HepG2 (cell line): ENCODE results near the gene ANKRD10. TPM values are rescaled to one million over a fixed set of nuclear protein-coding genes. Genes with fewer than 3 reads are reported as not detected.
A peak's percentile ranks its signal among the peaks of the same experiment; 100 is the strongest.

Experiments used
- ATAC-seq: fragments of 200-7000 bp; cut with Tn5 transposase; 3 replicates; pipeline ENCODE4 v1.9.1; 2020; ENCODE audit warnings: mild to moderate bottlenecking, moderate library complexity
- BruUV-seq: library from RNA; stranded (reverse); fragments of 400-500 nt; replicated peaks from 2 replicates; lab custom pipeline; 2021; lab: Mats Ljungman, UMichigan
- CTCF ChIA-PET: fragments of 300-600 bp; formaldehyde crosslinking; extraction: SDS; loops from one replicate; lab custom pipeline; 2021; ENCODE audit warnings: low total read pairs, inconsistent platforms, low intra/inter-chr PET ratio; lab: Yijun Ruan, JAX
- POLR2A ChIA-PET: fragments of 350-600 bp; sonication (Branson Sonifier 250); formaldehyde crosslinking; loops from one replicate; lab custom pipeline; 2020; ENCODE audit warnings: antibody characterized with exemption, inconsistent platforms; lab: Yijun Ruan, JAX
- DNase-seq: peaks from one replicate; pipeline ENCODE4 v3.0.0-alpha.2; 2015; ENCODE audit warnings: low spot score
- FAIRE-seq: peaks from 3 replicates; lab custom pipeline; 2011; peaks lifted over from hg19 to GRCh38; lab: Jason Lieb, UNC
- H2AFZ ChIP-seq: one replicate; pipeline ENCODE4 v1.6.1; 2011; ENCODE audit warnings: low read length, inconsistent platforms
- H3K27ac ChIP-seq: fragments of 300-600 bp; 3 replicates; pipeline ENCODE4 v1.8.0; 2011; ENCODE audit warnings: mixed run types, mild to moderate bottlenecking, mixed read lengths, low read length, inconsistent platforms; ENCODE audit not compliant: insufficient read depth; ENCODE audit errors: extremely low read length
- H3K27me3 ChIP-seq, 2 experiments: fragments of 200-600 bp in 1 of 2; 2 replicates in 1 of 2; 3 replicates in 1 of 2; pipeline versions ENCODE4 v1.6.0 to v1.8.0; 2011; ENCODE audit warnings: low read length in 2 of 2, mild to moderate bottlenecking in 2 of 2, moderate library complexity in 2 of 2, inconsistent platforms in 1 of 2; ENCODE audit not compliant: insufficient read depth in 2 of 2, control insufficient read depth in 1 of 2
- H3K36me3 ChIP-seq, 2 experiments: fragments of 200-600 bp in 1 of 2; replicated peaks in 1 of 2; 2 replicates in 1 of 2; 3 replicates in 1 of 2; pipeline versions ENCODE4 v1.5.1 to v1.8.0; 2011; ENCODE audit warnings: low read length in 2 of 2, inconsistent platforms in 1 of 2; ENCODE audit not compliant: insufficient read depth in 2 of 2, control insufficient read depth in 1 of 2
- H3K4me1 ChIP-seq: 2 replicates; pipeline ENCODE4 v1.5.1; 2012; ENCODE audit warnings: low read length, inconsistent platforms; ENCODE audit not compliant: insufficient read depth
- H3K4me2 ChIP-seq: 2 replicates; pipeline ENCODE4 v1.6.0; 2011; ENCODE audit warnings: low read depth, low read length, inconsistent platforms
- H3K4me3 ChIP-seq, 3 experiments: fragments of 200-600 bp in 1 of 3; sonication (generic), shearing (Covaris generic) in 1 of 3; replicated peaks in 1 of 3; 2 replicates each; pipeline ENCODE4 v1.5.1; 2011 to 2016; ENCODE audit warnings: low read length in 3 of 3, inconsistent platforms in 2 of 3, low read depth in 2 of 3, mild to moderate bottlenecking in 2 of 3, control low read depth in 1 of 3, mixed read lengths in 1 of 3; ENCODE audit not compliant: insufficient read depth in 1 of 3
- H3K79me2 ChIP-seq: one replicate; pipeline ENCODE4 v1.6.1; 2011; ENCODE audit warnings: low read length, inconsistent platforms; ENCODE audit not compliant: insufficient read depth
- H3K9ac ChIP-seq: 2 replicates; pipeline ENCODE4 v1.6.0; 2011; ENCODE audit warnings: mild to moderate bottlenecking, low read depth, low read length, inconsistent platforms; ENCODE audit not compliant: insufficient read depth
- H3K9me3 ChIP-seq: 2 replicates; pipeline ENCODE4 v1.5.1; 2012; ENCODE audit warnings: mild to moderate bottlenecking, low read length
- H4K20me1 ChIP-seq: 2 replicates; pipeline ENCODE4 v1.6.0; 2011; ENCODE audit warnings: inconsistent platforms, mild to moderate bottlenecking, low read length, moderate library complexity; ENCODE audit not compliant: insufficient read depth
- EZH2 ChIP-seq: conservative IDR thresholded peaks from 2 replicates; pipeline ENCODE4 v1.6.1; 2012; ENCODE audit warnings: mild to moderate bottlenecking, low read depth, low read length, moderate library complexity
- GATAD2A ChIP-seq: IDR thresholded peaks from 2 replicates; pipeline ENCODE4 v1.6.1; 2016
- HOXA9 ChIP-seq: sonication (generic); formaldehyde crosslinking; IDR thresholded peaks from 2 replicates; pipeline ENCODE4 v1.8.1; 2022; ENCODE audit warnings: missing genetic modification reagents, mild to moderate bottlenecking, moderate library complexity, borderline replicate concordance
- MYNN ChIP-seq: sonication (generic); formaldehyde crosslinking; IDR thresholded peaks from 2 replicates; pipeline ENCODE4 v1.4.0; 2020; ENCODE audit warnings: mild to moderate bottlenecking, low read depth, missing genetic modification reagents
- NFYC ChIP-seq: IDR thresholded peaks from 2 replicates; pipeline ENCODE4 v1.6.1; 2016; ENCODE audit warnings: missing genetic modification reagents, missing compliant biosample characterization
- PATZ1 ChIP-seq: sonication (generic); formaldehyde crosslinking; IDR thresholded peaks from 2 replicates; pipeline ENCODE4 v1.4.0; 2020; ENCODE audit warnings: missing genetic modification reagents
- PITX1 ChIP-seq: sonication (generic); formaldehyde crosslinking; IDR thresholded peaks from 2 replicates; pipeline ENCODE4 v1.5.1; 2020; ENCODE audit warnings: mild to moderate bottlenecking, missing genetic modification reagents
- POLR2AphosphoS2 ChIP-seq: IDR thresholded peaks from 2 replicates; pipeline ENCODE4 v1.6.1; 2011; ENCODE audit warnings: low read depth, low read length, improper control_type of control experiment
- PRMT3 ChIP-seq: sonication (generic); formaldehyde crosslinking; IDR thresholded peaks from 2 replicates; pipeline ENCODE4 v1.8.1; 2022; ENCODE audit warnings: low read depth, mild to moderate bottlenecking, moderate library complexity, missing genetic modification reagents, borderline replicate concordance
- SMC3 ChIP-seq: IDR thresholded peaks from 2 replicates; pipeline ENCODE4 v1.6.1; 2011; ENCODE audit warnings: low read length, improper control_type of control experiment
- TEAD3 ChIP-seq: optimal IDR thresholded peaks from 2 replicates; pipeline ENCODE3; 2016; ENCODE audit warnings: borderline replicate concordance
- ZNF543 ChIP-seq: sonication (generic); formaldehyde crosslinking; IDR thresholded peaks from 2 replicates; pipeline ENCODE4 v1.4.0; 2020; ENCODE audit warnings: mild to moderate bottlenecking, missing genetic modification reagents
- ZNF547 ChIP-seq: sonication (generic); formaldehyde crosslinking; IDR thresholded peaks from 2 replicates; pipeline ENCODE4 v1.5.1; 2020; ENCODE audit warnings: mild to moderate bottlenecking, missing genetic modification reagents
- ZNF691 ChIP-seq: sonication (generic); formaldehyde crosslinking; IDR thresholded peaks from 2 replicates; pipeline ENCODE4 v1.4.0; 2020; ENCODE audit warnings: missing genetic modification reagents, low read depth, mild to moderate bottlenecking, borderline replicate concordance
- ZNF878 ChIP-seq: sonication (generic); formaldehyde crosslinking; IDR thresholded peaks from 2 replicates; pipeline ENCODE4 v1.8.1; 2023; ENCODE audit warnings: mild to moderate bottlenecking, missing genetic modification reagents, moderate library complexity
- WGBS: methylation state at CpG from one replicate; pipeline ENCODE4 v1.1.6; 2017; ENCODE audit warnings: low lambda C conversion rate; 5-methylcytosine and 5-hydroxymethylcytosine counted together
- in situ Hi-C: cut with HindIII; loops from 2 replicates; pipeline ENCODE4 v1.10.0; 2017; ENCODE audit warnings: low pct_unique_long_range_greater_than_20kb; ENCODE audit not compliant: extremely low pct_ligation_motif_present
- intact Hi-C: fragments of 100-400 bp; cut with micrococcal nuclease; formaldehyde crosslinking; loops from one replicate; pipeline ENCODE4 v1.10.0; 2022; ENCODE audit not compliant: unreplicated experiment
- polyA plus RNA-seq, 8 experiments: library from polyadenylated mRNA; depleted of rRNA in 3 of 8; stranded (reverse) in 7 of 8; unstranded in 1 of 8; fragments of >200 nt; fragmentation: Illumina TruSeq in 4 of 8; extraction: Trizol in 4 of 8; gene quantifications; 2 replicates each; pipeline versions ENCODE4 v1.2.1 to v1.2.3, GENCODE V29; 2011 to 2016; ENCODE audit warnings: low read depth in 4 of 8, missing spikeins in 1 of 8, mixed read lengths in 1 of 8; ENCODE audit not compliant: insufficient read depth in 1 of 8
- total RNA-seq, 5 experiments: library from RNA; depleted of rRNA; stranded (reverse); fragments of >200 nt; fragmentation: Illumina TruSeq; extraction: Trizol; gene quantifications; 2 replicates each; pipeline ENCODE4 v1.2.3, GENCODE V29; 2016; ENCODE audit warnings: low read depth in 1 of 5

Gene ANKRD10
- total and polyA plus RNA-seq, 2 of the 13 experiments (the other 11 are each of a cell fraction or from before 2014, with no cell fraction given) = 108 to 115 TPM

GRCh38 chr13:110830800-110831371 is 84.0 kb downstream of the ANKRD10 start:
- Histone ChIP-seq H3K27ac (no peak overlapping the region), H2AFZ (no peak overlapping the region), H3K9ac (no peak overlapping the region), H3K4me2 (no peak overlapping the region), H3K36me3 (no peaks in the 10 kb centered on the region), H3K27me3 (peaks cover 1 to 46% of the 10 kb centered on the region in 2 experiments; a peak in 4 of 5 replicates), H3K4me1 (no peaks in the 10 kb centered on the region)
- intact Hi-C loops (loop anchor here (1.0 kb wide), 1 partner anchor 8 kb away; no protein-coding TSS in a partner anchor), in situ Hi-C loops (no loop called here)
- POLR2A ChIA-PET = no interaction called here
- WGBS = 27% methylated on average over 10 of the region's 16 CpGs
- CTCF ChIA-PET = no interaction called here
- TF ChIP-seq PATZ1 = 0 out of 2 replicates have a peak, but pooled peaks have one; percentile 21
- no peak for TF ChIP-seq SMC3
- TF ChIP-seq, all 625 proteins: peak for 1
- no peak for DNase-seq
- Histone ChIP-seq H3K4me3 (no peak overlapping the region), H3K79me2 (no peaks in the 10 kb centered on the region), H3K9me3 (no peaks in the 10 kb centered on the region), H4K20me1 (no peaks in the 10 kb centered on the region)
- no peak for FAIRE-seq
- ATAC-seq = 0 out of 3 replicates have a peak, but pooled peaks have one; percentile 12
- BruUV-seq = no TSS peak

- H3K27me3 ChIP-seq = peaks cover 1 to 42% of the 10 kb centered on the region in 2 experiments; a peak in 4 of 5 replicates
- DNase-seq = no peak
- no peak for FAIRE-seq
- no peak overlapping the region for H3K4me3 ChIP-seq
- H3K9me3 ChIP-seq = no peaks in the 10 kb centered on the region
- WGBS = 40% methylated on average over 14 of the region's 16 CpGs
- no peak overlapping the region for H3K9ac ChIP-seq
- TF ChIP-seq ZNF547 (CRISPR knock-in tag) = no peak
- TF ChIP-seq GATAD2A (CRISPR knock-in tag) = no peak
- no peak for TF ChIP-seq MYNN (CRISPR knock-in tag)
- no peak for TF ChIP-seq EZH2
- TF ChIP-seq PRMT3 = no peak
- no peak for TF ChIP-seq HOXA9 (CRISPR knock-in tag)
- TF ChIP-seq ZNF878 (CRISPR knock-in tag) = no peak
- no peak for TF ChIP-seq NFYC (CRISPR knock-in tag)
- TF ChIP-seq ZNF691 (CRISPR knock-in tag) = no peak
- TF ChIP-seq POLR2AphosphoS2 = no peak
- TF ChIP-seq TEAD3 = no peak
- no peak for TF ChIP-seq ZNF543
- no peak for TF ChIP-seq PITX1 (CRISPR knock-in tag)
- no peaks in the 10 kb centered on the region for H3K79me2 ChIP-seq
- ChIA-PET CTCF (no interaction called here), POLR2A (no interaction called here)
- intact Hi-C loops = no loop called here
- no peak for ATAC-seq
- H3K27ac ChIP-seq = no peak overlapping the region
- H2AFZ ChIP-seq = no peak overlapping the region
- H3K36me3 ChIP-seq = no peaks in the 10 kb centered on the region
- in situ Hi-C loops = no loop called here
- H4K20me1 ChIP-seq = no peaks in the 10 kb centered on the region
- no peaks in the 10 kb centered on the region for H3K4me1 ChIP-seq
- BruUV-seq = no TSS peak
- no peak overlapping the region for H3K4me2 ChIP-seq
These were observed 84.5 kb downstream of the ANKRD10 start for GRCh38 chr13:110830331-110830730.
